ENCODE data around the gene PSTPIP1. TPM values are rescaled to one million over a fixed set of nuclear protein-coding genes. Genes with fewer than 3 reads are reported as not detected.

PSTPIP1 gene
- total RNA-seq, 6 donors from 2014 or later = 7.0 to 69.1 (median 20.2) TPM

DNA sequence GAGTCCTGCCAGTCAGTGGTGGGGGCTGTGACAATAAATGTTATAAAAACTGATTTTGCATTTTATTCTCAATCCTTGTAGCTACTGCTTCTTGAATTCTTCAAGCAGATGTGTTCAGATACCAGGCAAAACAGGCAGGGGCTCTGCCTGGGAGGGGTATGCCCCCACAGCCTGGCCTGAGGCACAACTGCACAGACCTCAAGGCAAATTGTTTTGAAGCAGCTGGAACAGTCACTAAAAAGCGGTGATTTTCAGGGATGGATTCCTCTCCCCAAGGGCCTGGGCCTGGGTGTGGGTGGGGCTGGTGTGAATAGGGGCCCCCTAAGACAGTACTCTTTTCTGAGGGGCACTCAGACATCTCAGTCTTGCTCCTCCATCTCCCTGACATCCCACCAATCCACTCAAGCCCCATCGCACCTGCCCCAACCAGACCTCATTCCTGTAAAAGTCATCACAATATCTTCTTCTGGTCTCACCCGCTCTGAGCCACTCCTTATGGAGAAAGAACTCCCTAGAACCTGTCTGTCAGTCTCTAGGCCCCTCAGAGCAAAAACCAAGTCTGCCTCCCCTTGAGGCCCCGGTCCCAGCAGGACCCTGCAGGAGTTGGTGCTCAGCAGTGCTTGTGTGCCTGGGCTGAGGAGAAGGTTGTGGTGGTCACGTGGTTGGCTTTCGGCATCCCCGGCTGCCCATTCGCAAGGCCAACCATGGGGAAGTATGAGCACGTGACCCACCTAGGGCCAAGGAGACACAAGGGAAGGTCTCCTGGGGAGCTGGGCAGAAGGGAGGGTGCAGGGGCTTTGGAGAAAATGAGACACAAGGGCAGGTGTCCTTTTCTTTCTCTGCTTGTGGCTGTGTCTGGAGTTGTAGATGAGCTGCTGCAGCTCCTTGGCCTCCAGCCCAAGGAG lies 2.9 kb upstream of the PSTPIP1 start:
- no peak for ATAC-seq (ENCODE audit: low FRiP score in 2 of 2)
- Histone ChIP-seq H3K4me1 (peaks cover 3 to 37% (median 29%) of the 10 kb centered on the region in 4 donors), H3K36me3 (no peaks in the 10 kb centered on the region), H3K27ac (peak overlapping the region in 2 of 4 donors; percentile 15 to 31), H3K4me3 (no peak overlapping the region), H3K9me3 (no peaks in the 10 kb centered on the region), H3K27me3 (no peaks in the 10 kb centered on the region)
- 80 to 96% methylated on average over 8 to 9 of the region's 9 CpGs for WGBS, 2 donors
- TF ChIP-seq, protein P1, sequence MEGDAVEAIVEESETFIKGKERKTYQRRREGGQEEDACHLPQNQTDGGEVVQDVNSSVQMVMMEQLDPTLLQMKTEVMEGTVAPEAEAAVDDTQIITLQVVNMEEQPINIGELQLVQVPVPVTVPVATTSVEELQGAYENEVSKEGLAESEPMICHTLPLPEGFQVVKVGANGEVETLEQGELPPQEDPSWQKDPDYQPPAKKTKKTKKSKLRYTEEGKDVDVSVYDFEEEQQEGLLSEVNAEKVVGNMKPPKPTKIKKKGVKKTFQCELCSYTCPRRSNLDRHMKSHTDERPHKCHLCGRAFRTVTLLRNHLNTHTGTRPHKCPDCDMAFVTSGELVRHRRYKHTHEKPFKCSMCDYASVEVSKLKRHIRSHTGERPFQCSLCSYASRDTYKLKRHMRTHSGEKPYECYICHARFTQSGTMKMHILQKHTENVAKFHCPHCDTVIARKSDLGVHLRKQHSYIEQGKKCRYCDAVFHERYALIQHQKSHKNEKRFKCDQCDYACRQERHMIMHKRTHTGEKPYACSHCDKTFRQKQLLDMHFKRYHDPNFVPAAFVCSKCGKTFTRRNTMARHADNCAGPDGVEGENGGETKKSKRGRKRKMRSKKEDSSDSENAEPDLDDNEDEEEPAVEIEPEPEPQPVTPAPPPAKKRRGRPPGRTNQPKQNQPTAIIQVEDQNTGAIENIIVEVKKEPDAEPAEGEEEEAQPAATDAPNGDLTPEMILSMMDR (IDR thresholded peaks at IDR 0.05) = no peak
- no peak for TF ChIP-seq POLR2AphosphoS5 (IDR thresholded peaks at IDR 0.05)
- TF ChIP-seq POLR2A (IDR thresholded peaks at IDR 0.05) = no peak
- no peak for TF ChIP-seq EP300 (IDR thresholded peaks at IDR 0.05)
- peak in 1 of 2 donors; percentile 85 for DNase-seq

GRCh38 chr15:76993114-76993725 lies 1.7 kb upstream of the PSTPIP1 start:
- Histone ChIP-seq H3K36me3 (no peaks in the 10 kb centered on the region), H3K9me3 (no peaks in the 10 kb centered on the region), H3K4me3 (no peak overlapping the region), H3K4me1 (peaks cover 3 to 46% (median 25%) of the 10 kb centered on the region in 4 donors), H3K27ac (peak overlapping the region; percentile 51 to 89 (median 84)), H3K27me3 (no peaks in the 10 kb centered on the region)
- no peak for ATAC-seq (ENCODE audit: low FRiP score in 2 of 2)
- no peak for DNase-seq
- WGBS, 2 donors = 84 to 94% methylated on average over 6 of the region's 6 CpGs
- no peak for TF ChIP-seq EP300 (IDR thresholded peaks at IDR 0.05)
- TF ChIP-seq, protein P1 (IDR thresholded peaks at IDR 0.05) = no peak
- TF ChIP-seq POLR2AphosphoS5 (IDR thresholded peaks at IDR 0.05) = no peak
- no peak for TF ChIP-seq POLR2A (IDR thresholded peaks at IDR 0.05)

GRCh38 chr15:76994001-76994400 lies 925 bp upstream of the PSTPIP1 start:
- Histone ChIP-seq H3K36me3 (no peaks in the 10 kb centered on the region), H3K27me3 (no peaks in the 10 kb centered on the region), H3K4me3 (no peak overlapping the region), H3K4me1 (peaks cover 1 to 41% (median 20%) of the 10 kb centered on the region in 4 donors), H3K9me3 (no peaks in the 10 kb centered on the region), H3K27ac (peak overlapping the region; percentile 69 to 89 (median 84))
- WGBS, 2 donors = 61 to 76% methylated on average over 7 to 8 of the region's 8 CpGs
- peak; percentile 73 to 80 for DNase-seq
- TF ChIP-seq, protein P1 (IDR thresholded peaks at IDR 0.05) = no peak
- TF ChIP-seq EP300 (IDR thresholded peaks at IDR 0.05) (no peak), POLR2A (IDR thresholded peaks at IDR 0.05) (no peak), POLR2AphosphoS5 (IDR thresholded peaks at IDR 0.05) (no peak)
- peak; percentile 19 to 59 for ATAC-seq (ENCODE audit: low FRiP score in 2 of 2)

- peak overlapping the region; percentile 69 to 89 (median 84) for H3K27ac ChIP-seq
- H3K4me1 ChIP-seq = peaks cover 0 to 36% (median 19%) of the 10 kb centered on the region in 4 donors
- 80 to 85% methylated on average over 2 to 6 of the region's 6 CpGs for WGBS, 2 donors
- no peaks in the 10 kb centered on the region for H3K9me3 ChIP-seq
- H3K36me3 ChIP-seq = no peaks in the 10 kb centered on the region
- no peak for DNase-seq
- peak overlapping the region in 1 of 4 donors; percentile 29 for H3K4me3 ChIP-seq
- ATAC-seq (ENCODE audit: low FRiP score in 2 of 2) = no peak
- H3K27me3 ChIP-seq = no peaks in the 10 kb centered on the region
- TF ChIP-seq POLR2AphosphoS5 (IDR thresholded peaks at IDR 0.05) = no peak
These were observed 430 bp upstream of the PSTPIP1 start for GRCh38 chr15:76994496-76994895.

- ATAC-seq (ENCODE audit: low FRiP score in 2 of 2) (no peak), DNase-seq (peak in 1 of 2 donors; percentile 8)
- Histone ChIP-seq H3K9me3 (no peaks in the 10 kb centered on the region), H3K27me3 (no peaks in the 10 kb centered on the region), H3K4me3 (peak overlapping the region in 3 of 4 donors; percentile 29 to 54 (median 48)), H3K4me1 (peaks cover 0 to 43% (median 19%) of the 10 kb centered on the region in 4 donors), H3K27ac (peak overlapping the region; percentile 69 to 89 (median 84)), H3K36me3 (no peaks in the 10 kb centered on the region)
- TF ChIP-seq EP300 (IDR thresholded peaks at IDR 0.05) = no peak
- no peak for TF ChIP-seq POLR2AphosphoS5 (IDR thresholded peaks at IDR 0.05)
- no peak for TF ChIP-seq POLR2A (IDR thresholded peaks at IDR 0.05)
- TF ChIP-seq, protein P1 (IDR thresholded peaks at IDR 0.05) = no peak
- 47 to 57% methylated on average over 4 to 9 of the region's 9 CpGs for WGBS, 2 donors
These were observed 1.2 kb downstream of the PSTPIP1 start for GRCh38 chr15:76996076-76996525.
